Activated CD8-positive, alpha-beta memory T cell treated with anti-CD3 and anti-CD28 coated beads for 1 hour (primary cell): Measurements from ENCODE around the gene GRIA1.

Source experiments
- DNase-seq, 2 donors: peaks; one replicate each; pipeline ENCODE4 v3.0.0-alpha.2; 2020; ENCODE audit warnings: low read depth in 1 of 2; ENCODE audit errors: extremely low read depth in 1 of 2

The GRIA1 gene

GRCh38 chr5:153496835-153497234 is 6.4 kb downstream of the GRIA1 start:
- DNase-seq, result no peak

- no peak for DNase-seq
Measured at GRCh38 chr5:153498516-153498915, 8.0 kb downstream of the GRIA1 start.

GRCh38 chr5:153500178-153500577 is 9.7 kb downstream of the GRIA1 start:
- no peak for DNase-seq

DNA sequence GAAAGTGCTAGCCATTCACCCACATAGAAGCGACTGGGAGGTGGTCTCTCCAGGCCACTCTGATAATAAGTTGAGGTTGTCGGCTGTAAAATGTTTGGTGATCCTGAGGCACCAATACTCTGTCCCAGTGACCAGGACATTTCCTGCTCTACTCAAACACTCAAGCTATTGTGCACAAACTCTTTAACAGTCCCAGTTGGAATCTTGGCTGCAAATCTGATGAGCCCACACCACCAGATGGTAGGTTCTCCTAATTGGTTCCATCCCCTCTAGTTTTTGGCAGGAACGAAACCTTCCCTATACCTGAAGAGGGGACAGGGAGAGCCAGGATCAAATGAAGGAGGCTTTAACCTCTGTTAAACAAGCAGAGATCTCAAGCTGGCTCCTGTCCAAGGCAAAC is 14.3 kb downstream of the GRIA1 start:
- DNase-seq, result no peak

GRCh38 chr5:153508700-153509099 is 18.2 kb downstream of the GRIA1 start:
- no peak for DNase-seq

DNA sequence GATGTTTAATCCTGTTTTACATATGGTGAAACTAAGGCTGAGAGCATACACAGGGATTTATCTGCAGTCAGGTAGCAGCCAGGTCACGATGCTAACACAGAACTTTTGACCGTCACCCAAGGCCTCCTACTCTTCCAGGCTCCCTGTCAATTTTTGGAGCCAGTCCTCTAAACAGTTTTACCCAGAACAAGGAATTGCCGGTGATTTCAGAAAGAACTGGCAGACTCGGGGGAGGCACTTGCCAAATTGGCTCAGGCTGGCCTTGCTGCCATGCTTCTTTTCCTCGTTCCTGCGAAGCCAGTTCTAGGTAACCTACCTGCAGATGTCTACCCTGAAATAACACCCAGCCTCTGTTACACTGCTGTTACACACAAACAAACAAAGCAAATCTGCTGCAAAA is 21.2 kb downstream of the GRIA1 start:
- no peak for DNase-seq

GRCh38 chr5:153513156-153513555 is 22.7 kb downstream of the GRIA1 start:
- DNase-seq, result no peak

- no peak for DNase-seq
Measured at GRCh38 chr5:153515301-153515700, 24.8 kb downstream of the GRIA1 start.

- DNase-seq, result no peak
Measured at GRCh38 chr5:153516504-153517240, 26.2 kb downstream of the GRIA1 start.

DNA sequence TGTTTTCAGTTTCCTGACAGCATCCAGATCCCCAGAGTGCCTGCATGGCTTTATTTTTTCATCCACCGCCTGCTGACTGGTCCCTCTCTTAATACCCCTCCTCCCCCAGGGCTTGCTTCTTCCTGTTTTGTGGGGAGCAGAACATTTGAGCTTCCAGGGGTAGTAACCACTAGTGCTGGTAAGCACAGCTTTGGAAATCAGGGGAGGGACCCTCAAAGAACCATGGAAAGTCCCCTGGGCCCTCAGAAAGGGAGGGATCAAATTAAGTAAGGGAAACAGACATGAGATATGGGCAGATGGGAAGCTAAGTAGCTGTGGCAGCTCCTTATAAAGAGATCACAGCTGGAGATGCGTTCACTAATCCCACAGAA is 26.8 kb downstream of the GRIA1 start:
- no peak for DNase-seq

- DNase-seq, result no peak
Measured at GRCh38 chr5:153520137-153520536, 29.7 kb downstream of the GRIA1 start.

- DNase-seq, result no peak
Measured at GRCh38 chr5:153520952-153521351, 30.5 kb downstream of the GRIA1 start.

DNA sequence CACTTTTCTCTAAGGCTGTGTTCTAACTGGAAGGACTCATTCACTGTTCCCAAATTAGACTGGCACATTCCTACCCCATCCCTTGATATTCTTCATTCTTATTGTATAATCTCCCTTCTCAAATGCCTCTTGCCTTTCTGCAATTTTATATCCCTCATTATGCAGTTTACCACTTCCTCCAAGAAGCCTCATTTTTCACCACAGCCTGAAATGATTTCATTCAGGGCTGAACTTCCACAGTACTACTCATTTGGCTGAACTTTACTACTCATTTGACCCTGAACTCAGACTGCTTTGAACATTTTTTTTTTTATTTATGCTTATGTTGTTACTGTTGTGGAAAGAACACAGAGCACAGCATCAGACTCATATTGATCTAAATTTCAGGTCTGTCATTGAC is 32.7 kb downstream of the GRIA1 start:
- DNase-seq, result no peak

- no peak for DNase-seq
Measured at GRCh38 chr5:153523831-153524230, 33.4 kb downstream of the GRIA1 start.

GRCh38 chr5:153525536-153525935 is 35.1 kb downstream of the GRIA1 start:
- DNase-seq, result no peak

GRCh38 chr5:153530357-153531143 is 40.1 kb downstream of the GRIA1 start:
- DNase-seq, result no peak

DNA sequence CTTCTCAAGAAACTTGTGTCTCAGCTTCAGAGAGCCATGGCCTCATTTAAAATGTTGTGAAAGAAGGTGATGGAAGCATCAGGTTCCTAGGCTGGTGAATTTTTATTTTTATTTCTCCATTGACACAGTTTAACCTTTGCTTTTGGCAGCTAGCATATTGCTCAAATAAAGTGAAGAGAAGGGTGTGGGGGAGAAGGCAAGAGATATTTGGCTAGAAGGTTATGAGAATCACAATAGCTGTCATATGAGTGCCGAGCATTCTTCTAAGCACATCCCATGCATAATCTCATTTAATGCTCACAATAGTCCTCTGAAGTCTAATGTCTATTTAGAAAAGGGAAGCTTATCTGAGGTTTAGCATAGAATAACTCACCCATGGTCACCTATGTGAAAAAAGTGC is 43.1 kb downstream of the GRIA1 start:
- DNase-seq, result no peak

- no peak for DNase-seq
Measured at GRCh38 chr5:153534102-153534501, 43.6 kb downstream of the GRIA1 start.

DNA sequence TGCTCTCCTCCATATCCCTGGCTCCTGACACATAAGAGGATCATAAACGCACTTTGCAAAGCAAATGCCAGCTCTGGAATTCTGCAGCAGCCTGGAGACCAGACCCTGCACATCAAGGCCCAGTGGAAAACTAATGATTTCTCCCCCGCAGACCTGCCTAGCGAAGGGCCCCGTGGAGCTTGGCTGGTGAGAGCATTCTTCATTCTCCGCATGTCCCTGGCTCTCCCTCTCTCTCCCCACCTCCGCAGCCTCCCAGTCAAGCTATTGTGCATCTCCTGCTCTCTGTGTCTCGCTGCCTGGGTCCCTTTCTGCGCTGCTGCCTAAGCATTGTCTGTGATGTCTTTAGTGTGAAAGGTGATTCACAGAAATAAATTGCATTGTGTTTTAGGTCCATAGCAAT is 46.7 kb downstream of the GRIA1 start:
- DNase-seq, result no peak

DNA sequence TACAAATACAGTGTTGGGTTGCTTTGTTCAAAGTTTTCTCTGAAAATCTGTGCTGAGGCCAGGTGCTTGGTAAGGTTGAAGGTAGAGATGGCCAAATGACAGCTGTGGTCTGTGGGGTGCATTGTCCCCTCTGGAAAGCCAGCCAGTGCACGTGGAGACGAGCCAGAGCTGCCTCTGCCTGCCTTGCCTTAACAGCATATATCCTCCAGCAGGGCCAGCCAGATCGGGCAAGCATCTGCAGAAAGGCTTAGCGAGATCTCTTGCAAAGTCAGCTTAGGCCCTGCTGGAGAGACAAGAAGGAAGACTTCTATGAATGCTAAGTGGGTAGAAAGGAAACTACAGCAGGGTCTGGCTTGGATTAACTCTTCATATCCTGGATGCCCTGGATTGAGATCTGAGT is 49.5 kb downstream of the GRIA1 start:
- DNase-seq, result no peak

- DNase-seq, result no peak
Measured at GRCh38 chr5:153542536-153542935, 52.1 kb downstream of the GRIA1 start.

- no peak for DNase-seq
Measured at GRCh38 chr5:153543288-153543687, 52.8 kb downstream of the GRIA1 start.
